ENCODE data around the gene ENTPD8.
"Not testable (repeated sequence)": the region's sequence is repeated elsewhere in the genome, so short reads cannot be mapped to it uniquely, and the experiment has no call there.

The ENTPD8 gene

DNA sequence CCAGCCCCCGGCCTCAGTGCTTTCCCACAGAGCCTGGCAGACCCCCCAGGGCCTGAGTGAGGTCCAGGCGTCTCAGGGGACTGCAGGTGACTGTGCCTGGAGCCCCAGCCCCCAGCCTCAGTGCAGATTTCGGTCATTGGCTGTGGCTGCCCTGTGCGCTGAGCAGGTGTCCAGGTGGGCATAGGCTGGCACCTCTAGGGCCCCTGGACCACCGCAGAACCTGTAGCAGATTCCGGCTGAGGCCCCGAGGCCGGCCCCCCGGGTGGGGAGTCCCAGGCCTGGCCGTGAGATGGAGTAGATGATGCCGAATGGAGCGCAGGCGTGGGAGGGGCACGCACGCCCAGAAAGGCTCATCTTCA, 30.3 kb downstream of the ENTPD8 start:
- no peaks in the 10 kb centered on the region for H3K36me3 Mint-ChIP-seq (ENCODE audit: low read depth)
- peaks cover 27% of the 10 kb centered on the region for H3K4me1 Mint-ChIP-seq (ENCODE audit: low read depth)
- no peaks in the 10 kb centered on the region for H3K9me3 Mint-ChIP-seq
- no peak overlapping the region for H3K27ac Mint-ChIP-seq
- no peak overlapping the region for H3K4me3 Mint-ChIP-seq
- no peaks in the 10 kb centered on the region for H3K27me3 Mint-ChIP-seq

DNA sequence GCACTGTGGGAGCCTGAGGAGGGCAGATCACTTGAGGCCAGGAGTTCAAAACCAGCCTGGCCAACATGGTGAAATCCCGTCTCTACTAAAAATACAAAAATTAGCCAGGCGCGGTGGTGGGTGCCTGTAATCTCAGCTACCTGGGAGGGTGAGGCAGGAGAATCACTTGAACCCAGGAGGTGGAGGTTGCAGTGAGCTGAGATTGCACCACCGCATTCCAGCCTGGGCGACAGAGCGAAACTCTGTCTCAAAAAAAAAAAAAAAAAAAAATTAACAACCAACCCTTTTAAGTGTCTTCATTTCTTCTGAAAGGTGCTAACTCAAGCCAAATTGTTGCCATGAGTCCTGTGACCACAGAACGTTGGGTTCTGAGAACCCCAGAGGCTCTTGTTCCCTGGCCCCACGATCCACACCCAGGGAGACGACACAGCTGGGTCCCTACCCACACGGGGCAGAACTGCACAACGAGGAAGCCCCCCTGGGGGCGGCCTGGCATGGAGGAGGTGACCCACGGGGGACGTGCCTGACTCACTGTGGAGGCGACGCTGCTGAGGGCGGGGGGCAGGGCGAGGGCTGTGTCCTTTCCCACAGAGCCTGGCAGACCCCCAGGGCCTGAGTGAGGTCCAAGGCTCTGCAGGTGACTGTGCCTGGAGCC, 30.8 kb downstream of the ENTPD8 start:
- not testable (repeated sequence) for H3K36me3 Mint-ChIP-seq (ENCODE audit: low read depth); H3K4me3 Mint-ChIP-seq; H3K27ac Mint-ChIP-seq; H3K27me3 Mint-ChIP-seq; H3K9me3 Mint-ChIP-seq
- H3K4me1 Mint-ChIP-seq (ENCODE audit: low read depth) = peaks cover 27% of the 10 kb centered on the region

DNA sequence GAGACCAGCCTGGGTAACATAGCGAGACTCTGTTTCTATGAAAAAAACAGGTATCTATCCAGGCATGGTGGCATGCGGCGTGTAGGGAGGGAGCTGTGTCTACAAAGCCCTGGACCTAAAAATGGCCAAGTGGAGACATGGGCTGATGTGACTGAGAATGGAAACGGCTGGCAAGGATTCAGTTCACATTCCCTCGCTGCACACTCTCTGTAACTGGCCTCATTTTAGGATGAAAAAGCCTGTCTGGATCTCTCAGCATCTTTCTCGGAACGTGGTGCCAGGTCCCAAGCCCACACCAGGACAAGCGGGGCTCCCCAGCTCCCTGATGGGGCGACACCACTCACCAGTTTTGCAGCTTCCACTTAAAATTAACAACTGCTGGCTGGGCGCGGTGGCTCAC, 31.6 kb downstream of the ENTPD8 start:
- Mint-ChIP-seq H3K9me3 (no peaks in the 10 kb centered on the region), H3K36me3 (ENCODE audit: low read depth) (no peaks in the 10 kb centered on the region), H3K4me3 (no peak overlapping the region), H3K27me3 (no peaks in the 10 kb centered on the region), H3K27ac (no peak overlapping the region), H3K4me1 (ENCODE audit: low read depth) (peaks cover 27% of the 10 kb centered on the region)

DNA sequence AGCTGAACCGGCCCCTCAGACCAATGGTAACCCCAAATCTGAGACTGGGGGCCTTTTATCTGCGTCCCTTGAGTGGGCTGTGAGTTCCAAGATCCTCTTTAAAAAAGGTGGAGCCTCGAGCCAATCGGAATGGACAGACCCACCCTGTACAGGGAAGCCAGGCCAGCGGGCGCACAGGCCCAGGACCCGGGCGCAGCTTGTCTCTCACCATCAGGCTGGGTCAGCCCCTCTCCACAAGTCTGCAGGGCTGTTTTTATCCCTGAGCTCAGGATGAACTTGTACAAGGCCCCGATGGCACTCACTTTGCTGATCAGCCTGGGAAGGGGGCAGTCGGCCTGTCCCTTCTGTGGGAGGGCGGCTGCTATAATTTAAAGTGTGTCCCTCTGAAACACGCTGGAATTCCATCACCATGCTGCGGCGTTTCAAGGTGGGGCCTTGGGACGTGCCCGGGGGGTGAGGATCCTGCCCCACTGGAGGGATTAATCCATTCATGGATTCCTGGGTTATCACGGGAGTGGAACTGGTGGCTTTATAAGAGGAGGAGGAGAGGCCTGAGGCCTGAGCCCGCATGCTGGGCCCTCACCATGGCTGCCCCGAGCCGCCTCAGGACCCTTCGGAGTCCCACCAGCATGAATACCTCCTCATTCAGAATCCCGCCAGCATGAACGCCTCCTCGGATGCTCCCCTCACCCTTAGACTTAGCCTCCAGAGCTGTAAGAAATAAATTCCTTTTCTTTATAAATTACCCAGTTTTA, 32.3 kb downstream of the ENTPD8 start:
- Mint-ChIP-seq H3K9me3 (no peaks in the 10 kb centered on the region), H3K36me3 (ENCODE audit: low read depth) (no peaks in the 10 kb centered on the region), H3K4me3 (no peak overlapping the region), H3K27me3 (no peaks in the 10 kb centered on the region), H3K27ac (no peak overlapping the region), H3K4me1 (ENCODE audit: low read depth) (peaks cover 27% of the 10 kb centered on the region)

DNA sequence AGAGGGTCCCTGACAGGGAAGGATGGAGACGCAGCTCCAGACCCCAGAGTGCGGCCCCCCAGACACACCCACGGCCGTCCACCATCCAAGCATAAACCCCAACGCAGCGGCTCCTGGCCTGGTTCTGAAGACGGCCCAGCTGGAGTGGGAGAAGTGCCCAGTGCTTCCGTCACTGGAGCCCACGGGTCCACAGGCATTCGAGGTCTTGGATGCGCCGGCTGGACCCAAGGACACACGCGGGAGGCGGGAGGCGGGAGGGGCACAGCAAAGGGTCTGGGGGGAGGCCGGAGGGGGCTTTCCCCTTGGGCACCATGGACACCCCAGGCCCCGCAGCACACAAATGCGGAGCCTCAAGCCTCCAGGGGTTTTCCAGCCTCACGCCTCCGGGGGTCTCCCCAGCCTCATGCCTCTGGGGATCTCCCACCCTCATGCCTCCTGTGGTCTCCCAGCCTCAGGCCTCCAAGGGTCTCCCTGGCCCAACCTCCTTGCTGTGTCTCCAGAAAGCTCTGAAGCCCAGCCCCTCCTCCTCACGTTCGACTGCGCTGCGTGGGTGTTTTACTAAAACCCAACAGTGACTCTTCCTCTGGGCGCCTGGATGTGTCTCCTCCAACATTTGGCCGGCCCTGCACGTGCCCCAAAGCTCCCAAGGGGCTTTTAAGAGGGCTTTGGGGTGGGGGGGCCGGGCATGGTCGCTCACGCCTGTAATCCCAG, 33.4 kb downstream of the ENTPD8 start:
- Mint-ChIP-seq H3K27me3 (no peaks in the 10 kb centered on the region), H3K4me1 (ENCODE audit: low read depth) (peaks cover 23% of the 10 kb centered on the region), H3K36me3 (ENCODE audit: low read depth) (no peaks in the 10 kb centered on the region), H3K9me3 (no peaks in the 10 kb centered on the region), H3K4me3 (no peak overlapping the region), H3K27ac (no peak overlapping the region)

DNA sequence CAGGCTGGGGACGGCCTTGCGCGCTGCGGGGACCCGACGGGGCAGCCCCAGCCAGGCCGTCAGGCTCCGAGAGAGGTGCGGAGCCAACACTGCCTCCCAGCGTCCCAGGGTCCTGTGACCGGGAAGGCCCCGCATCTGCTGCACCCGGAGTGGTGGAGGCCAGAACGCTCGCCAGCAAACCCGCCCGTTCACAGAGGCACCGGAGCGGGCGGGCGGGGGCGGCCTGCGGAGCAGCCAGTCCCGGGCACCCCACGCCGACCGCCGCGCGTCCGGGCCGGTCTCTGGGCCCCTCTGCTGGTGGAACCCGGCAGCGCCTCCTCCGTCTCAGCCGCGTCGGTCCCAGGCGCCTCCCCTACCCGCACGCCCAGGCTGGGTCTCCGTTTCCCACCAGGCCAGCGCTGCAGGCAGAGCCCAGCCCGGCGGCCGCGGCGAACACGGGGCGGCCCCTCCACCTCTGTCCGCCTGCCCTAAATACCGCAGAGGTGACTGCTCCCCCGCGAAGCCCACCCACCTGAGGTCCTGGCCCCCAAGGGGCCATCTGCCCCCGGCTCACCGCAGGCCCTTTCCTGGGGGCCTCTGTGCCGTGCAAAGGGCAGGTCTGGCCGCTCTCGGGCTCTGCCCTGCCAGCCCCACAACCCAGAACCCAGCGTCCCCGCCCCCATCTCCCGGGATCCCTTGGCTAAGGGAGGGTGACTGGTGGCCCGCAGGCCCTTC, 34.1 kb downstream of the ENTPD8 start:
- H3K27ac Mint-ChIP-seq = no peak overlapping the region
- H3K27me3 Mint-ChIP-seq = no peaks in the 10 kb centered on the region
- no peaks in the 10 kb centered on the region for H3K9me3 Mint-ChIP-seq
- no peak overlapping the region for H3K4me3 Mint-ChIP-seq
- H3K4me1 Mint-ChIP-seq (ENCODE audit: low read depth) = peaks cover 20% of the 10 kb centered on the region
- H3K36me3 Mint-ChIP-seq (ENCODE audit: low read depth) = peaks cover 7% of the 10 kb centered on the region

DNA sequence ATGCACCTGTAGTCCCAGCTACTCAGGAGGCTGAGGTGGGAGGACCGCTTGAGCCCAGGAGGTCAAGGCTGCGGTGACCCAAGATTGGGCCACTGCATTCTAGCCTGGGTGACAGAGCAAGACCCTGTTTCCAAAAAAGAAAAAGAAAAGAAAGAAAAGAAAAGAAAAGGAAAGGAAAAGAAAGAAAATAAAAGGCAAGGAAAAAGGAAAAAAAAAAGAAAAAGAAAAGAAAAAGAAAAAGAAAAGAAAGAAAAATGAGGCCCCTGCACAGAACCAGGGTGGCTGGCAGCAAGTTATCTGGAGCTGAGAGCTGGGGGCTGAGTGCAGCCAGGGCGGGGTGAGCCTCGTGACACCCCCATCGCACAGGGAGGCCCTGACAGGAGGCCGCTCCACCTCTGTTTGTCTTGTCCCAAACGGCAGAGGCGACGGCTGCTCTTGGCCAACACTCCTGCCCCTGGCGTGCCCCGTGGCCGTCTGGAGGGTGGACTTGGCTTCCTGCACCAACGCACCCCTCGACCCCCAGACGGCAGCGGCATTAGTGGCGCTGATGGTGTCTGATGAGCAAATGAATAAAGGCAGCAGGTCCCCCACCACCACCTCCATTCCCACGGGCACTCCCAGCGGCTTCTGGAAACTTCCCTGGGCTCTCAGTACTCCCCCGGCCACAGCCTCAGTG, 34.9 kb downstream of the ENTPD8 start:
- no peaks in the 10 kb centered on the region for H3K9me3 Mint-ChIP-seq
- no peaks in the 10 kb centered on the region for H3K27me3 Mint-ChIP-seq
- no peak overlapping the region for H3K4me3 Mint-ChIP-seq
- peaks cover 15% of the 10 kb centered on the region for H3K4me1 Mint-ChIP-seq (ENCODE audit: low read depth)
- H3K27ac Mint-ChIP-seq = no peak overlapping the region
- peaks cover 11% of the 10 kb centered on the region for H3K36me3 Mint-ChIP-seq (ENCODE audit: low read depth)

DNA sequence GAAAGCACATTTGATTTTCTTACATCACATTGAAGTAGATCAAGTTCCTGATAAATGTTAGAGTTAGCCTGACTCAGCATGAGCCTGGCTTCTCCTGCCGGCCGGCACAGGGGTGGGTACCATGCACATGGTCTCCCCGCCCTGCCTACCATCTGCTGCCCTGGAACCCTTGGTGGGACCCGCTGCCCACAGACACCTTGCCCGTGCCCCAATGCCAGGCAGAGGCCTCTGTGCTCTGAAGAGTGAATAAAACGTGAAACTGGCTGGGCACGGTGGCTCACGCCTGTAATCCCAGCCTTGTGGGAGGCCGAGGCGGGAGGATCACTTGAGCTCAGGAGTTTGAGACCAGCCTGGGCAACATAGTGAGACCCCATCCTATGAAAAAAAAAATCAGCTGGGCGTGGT, 35.5 kb downstream of the ENTPD8 start:
- no peaks in the 10 kb centered on the region for H3K9me3 Mint-ChIP-seq
- no peak overlapping the region for H3K4me3 Mint-ChIP-seq
- H3K4me1 Mint-ChIP-seq (ENCODE audit: low read depth) = peaks cover 15% of the 10 kb centered on the region
- no peak overlapping the region for H3K27ac Mint-ChIP-seq
- H3K27me3 Mint-ChIP-seq = no peaks in the 10 kb centered on the region
- peaks cover 11% of the 10 kb centered on the region for H3K36me3 Mint-ChIP-seq (ENCODE audit: low read depth)

DNA sequence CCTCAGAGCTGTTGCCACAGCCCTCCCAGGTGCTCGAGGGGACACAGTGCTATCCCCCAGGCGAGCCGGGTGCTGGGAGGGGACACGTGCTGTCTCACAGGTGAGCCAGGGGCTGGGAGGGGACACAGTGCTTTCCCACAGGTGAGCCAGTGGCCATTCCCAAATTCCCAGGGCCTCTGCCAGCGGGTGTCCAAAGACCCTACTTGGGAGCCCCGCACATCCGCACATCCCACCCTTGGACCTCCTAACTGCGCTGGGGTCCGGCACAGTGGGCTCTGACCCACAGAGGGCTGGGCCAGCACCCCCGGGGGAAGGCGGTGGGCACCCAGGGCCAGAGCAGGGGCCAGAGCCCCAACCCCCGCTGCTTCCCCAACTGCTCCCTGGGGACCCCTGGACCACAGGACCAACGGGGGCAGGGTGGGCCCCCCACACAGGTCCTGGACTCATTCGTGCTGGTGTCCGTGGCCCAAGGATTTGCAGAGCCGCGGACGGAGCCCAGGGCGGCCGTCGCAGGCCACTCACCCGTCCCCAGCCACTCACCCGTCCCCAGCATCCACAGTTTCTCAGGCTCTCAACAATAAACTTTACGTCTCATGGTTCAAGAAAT, 36.1 kb downstream of the ENTPD8 start:
- no peaks in the 10 kb centered on the region for H3K9me3 Mint-ChIP-seq
- peaks cover 11% of the 10 kb centered on the region for H3K36me3 Mint-ChIP-seq (ENCODE audit: low read depth)
- no peak overlapping the region for H3K4me3 Mint-ChIP-seq
- H3K27me3 Mint-ChIP-seq = no peaks in the 10 kb centered on the region
- peaks cover 16% of the 10 kb centered on the region for H3K4me1 Mint-ChIP-seq (ENCODE audit: low read depth)
- H3K27ac Mint-ChIP-seq = no peak overlapping the region

DNA sequence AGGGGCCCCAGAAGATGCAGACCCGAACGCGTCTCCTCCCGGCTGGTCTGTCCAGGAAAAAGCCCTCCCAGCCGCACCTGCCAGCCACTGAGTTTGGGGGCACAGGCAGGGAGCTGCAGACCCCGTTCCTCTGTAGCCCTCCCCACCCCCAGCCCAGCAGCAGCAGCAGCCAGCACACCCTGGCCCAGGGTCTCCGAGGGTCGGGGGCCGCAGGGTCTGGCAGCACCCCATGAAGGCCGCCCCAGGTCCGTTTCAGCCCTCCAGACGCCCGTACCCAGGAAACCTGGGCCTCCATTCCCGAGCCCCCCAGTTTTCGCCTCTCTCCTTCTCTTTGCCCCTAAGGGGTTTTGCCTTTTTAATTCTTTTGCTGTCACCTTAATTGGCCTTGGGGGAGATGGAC, 37.9 kb downstream of the ENTPD8 start:
- H3K27me3 Mint-ChIP-seq = no peaks in the 10 kb centered on the region
- no peak overlapping the region for H3K27ac Mint-ChIP-seq
- H3K4me1 Mint-ChIP-seq (ENCODE audit: low read depth) = peaks cover 22% of the 10 kb centered on the region
- H3K36me3 Mint-ChIP-seq (ENCODE audit: low read depth) = peaks cover 16% of the 10 kb centered on the region
- no peak overlapping the region for H3K4me3 Mint-ChIP-seq
- no peaks in the 10 kb centered on the region for H3K9me3 Mint-ChIP-seq

DNA sequence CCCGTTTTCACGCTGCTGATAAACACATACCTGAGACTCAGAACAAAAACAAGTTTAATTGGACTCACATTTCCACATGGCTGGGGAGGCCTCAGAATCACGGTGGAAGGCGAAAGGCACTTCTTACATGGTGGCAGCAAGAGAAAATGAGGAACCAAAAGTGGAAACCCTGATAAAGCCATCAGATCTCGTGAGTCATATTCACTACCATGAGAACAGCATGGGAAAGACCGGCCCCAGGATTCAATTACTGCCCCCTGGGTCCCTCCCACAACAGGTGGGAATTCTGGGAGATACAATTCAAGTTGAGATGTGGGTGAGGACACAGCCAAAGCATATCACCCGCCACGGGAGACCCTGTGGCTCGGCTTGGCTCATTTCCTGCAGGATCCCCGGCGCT, 38.4 kb downstream of the ENTPD8 start:
- no peaks in the 10 kb centered on the region for H3K27me3 Mint-ChIP-seq
- H3K4me1 Mint-ChIP-seq (ENCODE audit: low read depth) = peaks cover 27% of the 10 kb centered on the region
- H3K36me3 Mint-ChIP-seq (ENCODE audit: low read depth) = peaks cover 16% of the 10 kb centered on the region
- H3K27ac Mint-ChIP-seq = no peak overlapping the region
- H3K4me3 Mint-ChIP-seq = no peak overlapping the region
- H3K9me3 Mint-ChIP-seq = no peaks in the 10 kb centered on the region

DNA sequence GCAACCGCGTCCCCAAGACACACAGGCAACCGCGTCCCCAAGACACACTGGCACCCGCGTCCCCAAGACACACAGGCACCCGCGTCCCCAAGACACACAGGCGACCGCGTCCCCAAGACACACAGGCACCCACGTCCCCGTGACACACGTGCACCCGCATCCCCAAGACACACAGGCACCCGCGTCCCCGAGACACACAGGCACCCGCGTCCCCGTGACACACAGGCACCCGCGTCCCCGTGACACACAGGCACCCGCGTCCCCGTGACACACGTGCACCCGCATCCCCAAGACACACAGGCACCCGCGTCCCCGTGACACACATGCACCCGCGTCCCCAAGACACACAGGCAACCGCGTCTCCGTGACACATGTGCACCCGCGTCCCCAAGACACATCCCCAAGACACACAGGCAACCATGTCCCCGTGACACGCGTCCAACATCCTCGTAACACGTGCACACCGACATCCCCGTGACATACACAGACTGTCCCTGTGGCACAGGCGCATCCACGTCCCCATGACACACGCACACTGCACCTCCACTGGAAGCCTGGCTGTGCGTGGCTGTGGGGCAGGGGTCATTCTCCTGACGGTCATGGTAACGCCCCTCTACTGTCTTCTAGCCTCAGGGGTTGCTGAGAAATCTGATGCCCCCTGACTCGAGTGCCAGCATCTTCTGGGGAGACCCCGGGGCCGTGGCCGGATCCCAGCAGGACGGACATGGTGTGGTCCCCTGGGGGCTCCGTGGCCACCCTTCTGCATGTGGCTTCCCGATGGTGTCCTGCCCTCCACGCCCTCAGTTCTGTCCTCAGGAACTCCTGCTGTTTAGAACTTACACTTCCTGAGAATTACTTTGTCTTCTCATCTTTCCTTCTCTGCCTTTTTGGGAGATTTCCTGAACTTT, 42.3 kb downstream of the ENTPD8 start:
- Mint-ChIP-seq H3K27ac (no peak overlapping the region), H3K9me3 (no peaks in the 10 kb centered on the region), H3K36me3 (ENCODE audit: low read depth) (peaks cover 16% of the 10 kb centered on the region), H3K27me3 (no peaks in the 10 kb centered on the region), H3K4me3 (no peak overlapping the region), H3K4me1 (ENCODE audit: low read depth) (peaks cover 32% of the 10 kb centered on the region)

DNA sequence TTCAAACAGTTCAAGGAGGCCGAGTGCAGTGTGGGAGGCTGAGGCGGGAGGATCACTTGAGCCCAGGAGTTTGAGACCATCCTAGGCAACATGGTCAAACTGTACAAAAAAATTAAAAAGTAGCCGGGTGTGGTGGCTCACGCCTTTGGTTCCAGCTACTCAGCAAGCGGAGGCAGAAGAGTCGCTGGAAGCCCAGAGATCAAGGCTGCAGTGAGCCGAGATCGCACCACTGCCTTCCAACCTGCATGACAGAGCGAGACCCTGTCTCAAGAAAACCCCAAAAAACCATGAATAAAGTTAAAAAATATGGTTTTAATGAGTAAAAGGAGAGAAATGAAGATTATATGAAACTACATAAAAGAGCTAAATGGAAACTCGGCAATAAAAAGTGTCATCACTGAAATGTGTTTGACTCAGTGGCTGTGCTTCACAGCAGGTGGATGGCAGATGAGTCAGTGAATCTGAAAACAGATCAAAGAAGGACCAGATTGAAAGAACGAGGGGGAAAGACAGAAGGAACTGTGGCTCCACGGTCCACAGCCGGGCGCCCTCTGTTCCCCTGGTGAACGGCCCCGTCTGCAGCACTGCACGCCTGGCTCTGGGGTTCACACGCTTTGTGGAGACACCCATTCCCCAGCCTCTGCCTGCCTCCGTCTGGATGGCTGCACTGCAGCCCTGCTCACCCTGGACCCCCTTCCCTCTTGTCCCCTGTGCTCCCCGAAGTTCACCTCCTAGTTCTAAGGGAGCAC, 43.3 kb downstream of the ENTPD8 start:
- Mint-ChIP-seq H3K27me3 (no peaks in the 10 kb centered on the region), H3K9me3 (no peaks in the 10 kb centered on the region), H3K4me1 (ENCODE audit: low read depth) (peaks cover 32% of the 10 kb centered on the region), H3K36me3 (ENCODE audit: low read depth) (peaks cover 16% of the 10 kb centered on the region), H3K4me3 (no peak overlapping the region), H3K27ac (peak overlapping the region; percentile 38)
